K562 (cell line): ENCODE results near the gene PDGFD. TPM values are rescaled to one million over a fixed set of nuclear protein-coding genes. Genes with fewer than 3 reads are reported as not detected.

ENCODE experiments used
- ATAC-seq: fragments of 200-7000 bp; cut with Tn5 transposase; 3 replicates; pipeline ENCODE4 v1.9.1; 2020; ENCODE audit warnings: moderate library complexity
- BruUV-seq: library from RNA; stranded (reverse); fragments of 400-500 nt; replicated peaks from 2 replicates; lab custom pipeline; 2021; lab: Mats Ljungman, UMichigan
- CTCF ChIA-PET: fragments of 300-600 bp; formaldehyde crosslinking; extraction: SDS; loops from one replicate; lab custom pipeline; 2021; ENCODE audit warnings: low intra/inter-chr PET ratio; lab: Yijun Ruan, JAX
- POLR2A ChIA-PET: fragments of 300-600, 350-650 bp; sonication (Branson Sonifier 250); formaldehyde crosslinking; extraction: SDS; loops from one replicate; lab custom pipeline; 2021; ENCODE audit warnings: antibody characterized with exemption, inconsistent platforms; lab: Yijun Ruan, JAX
- DNase-seq, 4 experiments: peaks; one replicate each; pipeline versions ENCODE4 v3.0.0 to v3.0.0-alpha.2; 2011 to 2018; ENCODE audit warnings: low spot score in 3 of 4, mixed read lengths in 3 of 4; ENCODE audit errors: extremely low read depth in 1 of 4
- FAIRE-seq: peaks from 2 replicates; lab custom pipeline; 2011; peaks lifted over from hg19 to GRCh38; lab: Jason Lieb, UNC
- H2AFZ ChIP-seq: 2 replicates; pipeline ENCODE4 v1.6.0; 2011; ENCODE audit warnings: low read depth, low read length, control low read depth, inconsistent platforms
- H3K27ac ChIP-seq: fragments of 200-600 bp; 3 replicates; pipeline ENCODE4 v1.8.0; 2011; ENCODE audit warnings: low read depth, mild to moderate bottlenecking, control low read depth, inconsistent platforms, low read length, moderate library complexity, mixed read lengths; ENCODE audit errors: extremely low read depth
- H3K27me3 ChIP-seq, 2 experiments: fragments of 300-600 bp in 1 of 2; 2 replicates in 1 of 2; 3 replicates in 1 of 2; pipeline versions ENCODE4 v1.6.0 to v1.8.0; 2011; ENCODE audit warnings: inconsistent platforms in 2 of 2, low read length in 2 of 2, mild to moderate bottlenecking in 1 of 2, mixed read lengths in 1 of 2, moderate library complexity in 1 of 2; ENCODE audit not compliant: control insufficient read depth in 2 of 2, insufficient read depth in 2 of 2
- H3K36me3 ChIP-seq: fragments of 300-600 bp; 3 replicates; pipeline ENCODE4 v1.8.0; 2011; ENCODE audit warnings: mild to moderate bottlenecking, low read length, inconsistent platforms; ENCODE audit not compliant: control insufficient read depth, insufficient read depth
- H3K4me1 ChIP-seq, 2 experiments: fragments of 200-600 bp in 1 of 2; replicated peaks in 1 of 2; 2 replicates in 1 of 2; 3 replicates in 1 of 2; pipeline versions ENCODE4 v1.5.1 to v1.8.0; 2011; ENCODE audit warnings: inconsistent platforms in 2 of 2, low read length in 2 of 2, mild to moderate bottlenecking in 1 of 2, mixed read lengths in 1 of 2, moderate library complexity in 1 of 2; ENCODE audit not compliant: control insufficient read depth in 2 of 2, insufficient read depth in 2 of 2
- H3K4me2 ChIP-seq: 2 replicates; pipeline ENCODE4 v1.6.1; 2011; ENCODE audit warnings: low read length, control low read depth, inconsistent platforms, mixed read lengths; ENCODE audit not compliant: insufficient read depth
- H3K4me3 ChIP-seq: fragments of 200-600 bp; sonication (generic), shearing (Covaris generic); 2 replicates; pipeline ENCODE4 v1.5.1; 2016; ENCODE audit warnings: control low read depth, inconsistent platforms
- H3K79me2 ChIP-seq: fragments of 200-600 bp; 3 replicates; pipeline ENCODE4 v1.8.0; 2011; ENCODE audit warnings: low read length, inconsistent platforms; ENCODE audit not compliant: control insufficient read depth, insufficient read depth
- H3K9ac ChIP-seq, 2 experiments: 2 replicates each; pipeline versions ENCODE4 v1.6.0 to v1.6.1; 2011; ENCODE audit warnings: low read depth in 2 of 2, low read length in 2 of 2, control low read depth in 1 of 2, inconsistent platforms in 1 of 2, mild to moderate bottlenecking in 1 of 2, mixed read lengths in 1 of 2; ENCODE audit not compliant: insufficient read depth in 1 of 2
- H3K9me1 ChIP-seq: one replicate; pipeline ENCODE4 v1.6.0; 2011; ENCODE audit warnings: inconsistent platforms, mild to moderate bottlenecking, low read length, moderate library complexity; ENCODE audit not compliant: control insufficient read depth, insufficient read depth
- H3K9me3 ChIP-seq: replicated peaks from 2 replicates; pipeline ENCODE4 v1.5.1; 2011; ENCODE audit warnings: low read depth, low read length, inconsistent platforms; ENCODE audit not compliant: control insufficient read depth, insufficient read depth
- H4K20me1 ChIP-seq: replicated peaks from 2 replicates; pipeline ENCODE4 v1.6.1; 2011; ENCODE audit warnings: low read length, inconsistent platforms, mixed read lengths; ENCODE audit not compliant: control insufficient read depth, insufficient read depth
- ELF1 ChIP-seq: fragments of 200-800 bp; sonication (Bioruptor generic); IDR thresholded peaks from 2 replicates; pipeline ENCODE4 v1.6.1; 2016; ENCODE audit warnings: missing genetic modification characterization, missing compliant biosample characterization
- GATAD2B ChIP-seq: fragments of 450-650 bp; IDR thresholded peaks from 2 replicates; pipeline ENCODE4 v1.6.1; 2017; ENCODE audit warnings: mild to moderate bottlenecking, borderline replicate concordance
- KDM1A ChIP-seq, 2 experiments: fragments of 450-650 bp; IDR thresholded peaks; 2 replicates each; pipeline ENCODE4 v1.6.1; 2016; ENCODE audit warnings: mild to moderate bottlenecking in 2 of 2
- ZFPM2 ChIP-seq: fragments of 250-450 bp; sonication (Bioruptor Pico); IDR thresholded peaks from 2 replicates; pipeline ENCODE4 v1.5.1; 2022; ENCODE audit warnings: mild to moderate bottlenecking
- ZNF232 ChIP-seq: sonication (generic); formaldehyde crosslinking; IDR thresholded peaks from 2 replicates; pipeline ENCODE4 v1.8.0; 2022; ENCODE audit warnings: mild to moderate bottlenecking, missing genetic modification reagents
- ZNF76 ChIP-seq: fragments of 250-450 bp; sonication (Bioruptor Pico); IDR thresholded peaks from 2 replicates; pipeline ENCODE4 v1.4.0; 2020; ENCODE audit warnings: mild to moderate bottlenecking, moderate library complexity, borderline replicate concordance
- WGBS: fragments of 100-300 bp; shearing (Covaris generic); methylation state at CpG from one replicate; pipeline ENCODE4 v1.1.6; 2016; ENCODE audit warnings: low coverage, mixed read lengths; ENCODE audit not compliant: insufficient coverage; ENCODE audit errors: missing lambda C conversion rate; 5-methylcytosine and 5-hydroxymethylcytosine counted together
- in situ Hi-C: fragments of 300-500 bp; cut with MboI; formaldehyde crosslinking; loops from 4 replicates; pipeline ENCODE4 v1.15.0; 2018; ENCODE audit warnings: inconsistent platforms, mixed read lengths
- intact Hi-C: fragments of 100-400 bp; cut with micrococcal nuclease; formaldehyde crosslinking; loops from 2 replicates; pipeline ENCODE4 v1.14.2; 2022
- polyA plus RNA-seq, 8 experiments: library from polyadenylated mRNA; depleted of rRNA in 4 of 8; stranded (reverse) in 5 of 8; unstranded in 3 of 8; fragments of >200 nt; fragmentation: Nextera tagmentation in 2 of 8; fragmentation: Illumina TruSeq in 1 of 8; extraction: Ambion mirVana in 2 of 8; extraction: Trizol in 1 of 8; gene quantifications; 2 replicates each; pipeline versions ENCODE4 v1.2.1 to v1.2.3, GENCODE V29; 2011 to 2014; ENCODE audit warnings: inconsistent platforms in 1 of 8, missing spikeins in 1 of 8
- total RNA-seq, 7 experiments: library from RNA; depleted of rRNA in 6 of 7; stranded (reverse); fragments of >200 nt in 6 of 7; fragmentation: Illumina TruSeq in 2 of 7; extraction: Trizol in 2 of 7; gene quantifications; 2 replicates each; pipeline versions ENCODE4 v1.2.1 to v1.2.3, GENCODE V29; 2011 to 2021; ENCODE audit warnings: low replicate concordance in 1 of 7
- TF ChIP-seq, protein P1 (sequence below), 2 experiments: IDR thresholded peaks; 2 replicates each; pipeline ENCODE4 v1.6.1; 2012; ENCODE audit warnings: improper control_type of control experiment in 2 of 2, low read depth in 2 of 2, low read length in 2 of 2, borderline replicate concordance in 1 of 2

The PDGFD gene
- total and polyA plus RNA-seq, 9 of the 15 experiments (the other 6 are each of a cell fraction or from before 2014, with no cell fraction given) = 0.11 TPM; not detected in 8

DNA sequence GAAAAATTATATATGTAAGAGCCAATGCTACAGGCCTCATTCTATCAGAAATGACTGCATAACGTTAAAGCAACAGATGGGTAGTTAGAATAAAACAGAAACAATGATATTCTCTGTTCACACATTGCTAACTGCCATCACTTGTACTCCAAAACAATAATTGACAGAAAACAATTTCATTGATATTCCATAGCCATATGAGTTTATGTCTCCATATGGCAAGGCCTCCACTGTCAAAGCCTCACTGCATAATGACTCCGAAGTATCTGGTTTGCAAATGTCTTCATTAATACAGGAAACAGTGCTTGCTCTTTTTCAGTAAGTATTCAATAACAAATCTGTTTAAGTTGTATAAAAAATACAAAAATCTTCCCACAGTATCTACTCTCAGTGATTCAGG is 117.6 kb downstream of the PDGFD start:
- no peak overlapping the region for H3K9ac ChIP-seq
- no peaks in the 10 kb centered on the region for H3K9me3 ChIP-seq
- no peak overlapping the region for H3K4me2 ChIP-seq
- intact Hi-C loops = no loop called here
- H3K36me3 ChIP-seq = no peaks in the 10 kb centered on the region
- no TSS peak for BruUV-seq
- H3K79me2 ChIP-seq = no peaks in the 10 kb centered on the region
- no peak for TF ChIP-seq ZNF76 (CRISPR knock-in tag)
- TF ChIP-seq, protein P1, sequence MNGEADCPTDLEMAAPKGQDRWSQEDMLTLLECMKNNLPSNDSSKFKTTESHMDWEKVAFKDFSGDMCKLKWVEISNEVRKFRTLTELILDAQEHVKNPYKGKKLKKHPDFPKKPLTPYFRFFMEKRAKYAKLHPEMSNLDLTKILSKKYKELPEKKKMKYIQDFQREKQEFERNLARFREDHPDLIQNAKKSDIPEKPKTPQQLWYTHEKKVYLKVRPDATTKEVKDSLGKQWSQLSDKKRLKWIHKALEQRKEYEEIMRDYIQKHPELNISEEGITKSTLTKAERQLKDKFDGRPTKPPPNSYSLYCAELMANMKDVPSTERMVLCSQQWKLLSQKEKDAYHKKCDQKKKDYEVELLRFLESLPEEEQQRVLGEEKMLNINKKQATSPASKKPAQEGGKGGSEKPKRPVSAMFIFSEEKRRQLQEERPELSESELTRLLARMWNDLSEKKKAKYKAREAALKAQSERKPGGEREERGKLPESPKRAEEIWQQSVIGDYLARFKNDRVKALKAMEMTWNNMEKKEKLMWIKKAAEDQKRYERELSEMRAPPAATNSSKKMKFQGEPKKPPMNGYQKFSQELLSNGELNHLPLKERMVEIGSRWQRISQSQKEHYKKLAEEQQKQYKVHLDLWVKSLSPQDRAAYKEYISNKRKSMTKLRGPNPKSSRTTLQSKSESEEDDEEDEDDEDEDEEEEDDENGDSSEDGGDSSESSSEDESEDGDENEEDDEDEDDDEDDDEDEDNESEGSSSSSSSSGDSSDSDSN (IDR thresholded peaks at IDR 0.05; ENCODE audit: borderline replicate concordance in 1 of 2, low read depth in 2 of 2, low read length in 2 of 2) = no peak
- no peak for TF ChIP-seq GATAD2B
- no peak for TF ChIP-seq ELF1
- no peak for TF ChIP-seq KDM1A (IDR thresholded peaks at IDR 0.05)
- no peak for TF ChIP-seq ZFPM2 (CRISPR knock-in tag)
- no peak for TF ChIP-seq ZNF232 (CRISPR knock-in tag)
- TF ChIP-seq, all 486 proteins: peak for 0
- H2AFZ ChIP-seq = no peak overlapping the region
- H4K20me1 ChIP-seq = no peaks in the 10 kb centered on the region
- H3K27ac ChIP-seq = no peak overlapping the region
- no peaks in the 10 kb centered on the region for H3K4me1 ChIP-seq
- in situ Hi-C loops = no loop called here
- ATAC-seq = no peak
- POLR2A ChIA-PET = no interaction called here
- no peak overlapping the region for H3K4me3 ChIP-seq
- H3K9me1 ChIP-seq = no peaks in the 10 kb centered on the region
- no peak for FAIRE-seq
- DNase-seq = no peak
- H3K27me3 ChIP-seq = no peaks in the 10 kb centered on the region
- WGBS = 9% methylated on average over 2 of the region's 2 CpGs
- CTCF ChIA-PET = no interaction called here
